ENCODE measurements around the gene SYNGR4.
A peak's percentile ranks its signal among the peaks of the same experiment; 100 is the strongest.
"Not testable (repeated sequence)": the region's sequence is repeated elsewhere in the genome, so short reads cannot be mapped to it uniquely, and the experiment has no call there.

The SYNGR4 gene

GRCh38 chr19:48363810-48364597 lies at the start of gene SYNGR4, which contains the start of gene TMEM143:
Gene SYNGR4, plus strand, starts transcription at chr19:48364367. Its CDS starts 1,476 bp downstream, at chr19:48365843.
Gene TMEM143, minus strand, starts transcription at chr19:48363940. Its CDS starts 20 bp downstream, at chr19:48363920.
- DNase-seq: peak; percentile 100

GRCh38 chr19:48315712-48316111 lies 48.5 kb upstream of the SYNGR4 start:
- DNase-seq: no peak

GRCh38 chr19:48317708-48317960 lies 46.5 kb upstream of the SYNGR4 start:
- not testable (repeated sequence) for DNase-seq

- DNase-seq: no peak
These were observed 45.7 kb upstream of the SYNGR4 start for GRCh38 chr19:48318286-48318987.

GRCh38 chr19:48319647-48320541 lies 44.3 kb upstream of the SYNGR4 start:
- peak; percentile 83 for DNase-seq

GRCh38 chr19:48321372-48321621 lies 42.9 kb upstream of the SYNGR4 start:
- peak; percentile 98 for DNase-seq

- DNase-seq: peak; percentile 99
These were observed 42.3 kb upstream of the SYNGR4 start for GRCh38 chr19:48321622-48322591.

- peak; percentile 45 for DNase-seq
These were observed 38.8 kb upstream of the SYNGR4 start, which contains the start of gene EMP3 for GRCh38 chr19:48325265-48325910. Gene EMP3, plus strand, starts transcription at chr19:48325552. Its CDS starts 1,293 bp downstream, at chr19:48326845.

GRCh38 chr19:48329167-48329891 lies 34.8 kb upstream of the SYNGR4 start:
- no peak for DNase-seq

GRCh38 chr19:48330012-48330681 lies 34.0 kb upstream of the SYNGR4 start:
- DNase-seq: peak; percentile 97

- DNase-seq: no peak
These were observed 31.9 kb upstream of the SYNGR4 start for GRCh38 chr19:48332351-48332661.

GRCh38 chr19:48332662-48333466 lies 31.3 kb upstream of the SYNGR4 start:
- DNase-seq: peak; percentile 100

- DNase-seq: peak; percentile 95
These were observed 30.4 kb upstream of the SYNGR4 start for GRCh38 chr19:48333467-48334384.

- peak; percentile 63 for DNase-seq
These were observed 25.9 kb upstream of the SYNGR4 start for GRCh38 chr19:48338253-48338755.

GRCh38 chr19:48338802-48339503 lies 25.2 kb upstream of the SYNGR4 start:
- no peak for DNase-seq

GRCh38 chr19:48340995-48341394 lies 23.2 kb upstream of the SYNGR4 start:
- no peak for DNase-seq

- no peak for DNase-seq
These were observed 22.4 kb upstream of the SYNGR4 start for GRCh38 chr19:48341515-48342413.

Data from NCI-H146 (cell line).